ENCODE measurements around the gene DMRTA1.
"Not testable (repeated sequence)": the region's sequence is repeated elsewhere in the genome, so short reads cannot be mapped to it uniquely, and the experiment has no call there.

Gene DMRTA1

DNA sequence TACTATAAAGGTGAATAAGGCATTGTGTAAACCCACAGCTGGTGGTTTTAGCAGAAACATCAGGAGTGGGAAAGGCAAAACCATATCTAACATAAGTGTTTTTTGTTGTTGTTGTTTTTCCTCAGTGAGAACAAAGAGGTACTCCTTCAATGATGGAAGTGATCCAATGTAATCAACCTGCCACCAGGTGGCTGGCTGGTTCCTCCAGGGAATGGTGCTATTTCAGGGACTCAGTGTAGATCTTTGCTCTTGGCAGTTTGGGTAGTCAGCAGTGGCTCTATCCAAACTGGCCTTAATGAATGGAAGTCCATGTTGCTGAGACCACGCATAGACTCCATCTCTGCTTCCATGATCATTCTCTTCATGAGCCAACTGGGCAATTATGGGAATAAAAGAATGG is 10.8 kb downstream of the DMRTA1 start:
- DNase-seq (ENCODE audit: low spot score) = no peak

DNA sequence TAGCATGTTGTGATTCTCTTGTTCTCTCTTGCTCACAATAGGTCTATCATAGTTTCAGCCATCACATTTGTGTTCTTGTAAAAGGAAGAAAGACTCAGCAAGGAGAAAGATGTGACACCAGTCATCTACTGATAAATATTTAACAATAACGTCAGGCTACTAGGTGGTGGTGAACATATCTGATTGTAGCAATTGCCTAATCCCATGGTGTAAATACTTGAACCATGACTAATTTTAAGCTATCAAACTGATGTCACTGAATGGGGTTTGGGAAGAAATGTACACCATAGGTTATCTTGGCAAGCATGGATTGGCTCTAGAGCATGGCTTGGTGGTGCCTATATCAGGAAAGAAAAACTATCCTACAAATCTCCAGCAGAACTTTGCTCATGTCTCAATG is 16.6 kb downstream of the DMRTA1 start:
- no peak for DNase-seq (ENCODE audit: low spot score)

DNA sequence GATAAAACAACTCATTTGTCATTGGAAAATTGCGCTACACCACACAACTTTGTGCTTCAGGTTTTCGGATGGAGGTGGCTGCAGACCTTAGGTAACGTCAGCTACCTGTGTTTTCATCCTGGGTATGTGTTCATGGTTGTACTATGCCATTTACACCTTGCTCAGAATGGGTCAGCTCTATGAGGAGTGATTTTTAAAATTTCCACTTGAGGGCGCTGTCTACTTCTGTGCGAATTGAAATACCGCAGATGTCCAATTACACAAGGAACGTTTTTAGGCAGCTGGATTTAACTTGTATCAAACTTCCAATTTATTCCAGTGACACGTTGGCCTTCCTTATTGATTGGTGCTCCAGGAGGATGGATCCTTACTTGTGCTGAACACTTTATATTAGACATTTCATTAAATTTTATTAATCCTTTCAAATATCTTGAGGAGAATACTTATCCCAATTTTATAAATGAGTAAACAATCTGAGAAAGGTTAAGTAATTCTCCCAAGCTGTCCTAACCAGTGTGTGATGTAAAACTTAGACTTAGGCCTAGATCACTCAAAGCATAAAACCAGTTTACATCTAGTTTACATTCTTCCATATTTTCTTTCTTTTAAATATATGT is 23.4 kb downstream of the DMRTA1 start:
- DNase-seq (ENCODE audit: low spot score) = no peak

DNA sequence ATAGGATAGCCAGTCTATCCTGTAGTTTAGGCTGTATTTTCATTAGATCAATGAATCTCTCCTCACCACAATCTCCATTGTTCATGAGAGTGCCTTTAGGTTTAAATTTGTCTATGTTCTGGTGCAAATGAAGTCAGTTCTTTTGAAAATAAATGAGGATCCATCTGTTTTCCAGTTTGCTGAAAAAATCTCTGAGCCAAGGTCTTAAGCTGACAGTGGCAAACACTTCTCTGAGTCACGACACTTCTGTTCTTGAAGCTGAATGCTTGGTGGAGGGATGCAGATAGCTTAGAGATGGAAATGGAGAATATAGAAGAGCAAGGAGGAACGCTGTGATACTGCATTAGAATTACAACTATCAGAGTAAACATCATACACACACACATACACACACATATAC is 34.9 kb downstream of the DMRTA1 start:
- no peak for DNase-seq (ENCODE audit: low spot score)

DNA sequence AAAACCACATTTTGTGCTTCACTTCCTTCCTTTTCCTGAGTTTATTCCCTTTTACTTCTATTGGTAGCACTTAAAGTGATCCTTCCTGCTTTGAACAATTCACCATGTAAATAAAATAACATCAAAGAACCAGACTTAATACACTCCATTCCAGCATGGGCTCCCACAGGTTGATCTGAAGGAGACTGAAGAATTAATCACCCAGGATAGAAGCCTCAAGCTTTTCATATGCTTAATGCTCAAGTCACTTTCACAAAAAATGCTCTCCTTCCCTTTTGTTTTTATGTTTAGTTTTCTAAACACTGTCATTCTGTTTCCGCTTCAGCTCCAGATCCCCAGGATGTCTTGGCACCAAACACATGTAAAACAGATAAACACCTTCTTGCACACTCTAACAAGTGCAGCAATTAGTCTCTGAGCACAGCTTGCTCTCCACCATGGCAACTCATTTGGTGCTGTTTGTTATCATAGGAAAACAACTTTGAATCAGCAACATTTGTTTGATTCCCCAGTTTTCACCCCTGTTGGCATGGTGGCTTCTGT is 37.0 kb downstream of the DMRTA1 start:
- no peak for DNase-seq (ENCODE audit: low spot score)

DNA sequence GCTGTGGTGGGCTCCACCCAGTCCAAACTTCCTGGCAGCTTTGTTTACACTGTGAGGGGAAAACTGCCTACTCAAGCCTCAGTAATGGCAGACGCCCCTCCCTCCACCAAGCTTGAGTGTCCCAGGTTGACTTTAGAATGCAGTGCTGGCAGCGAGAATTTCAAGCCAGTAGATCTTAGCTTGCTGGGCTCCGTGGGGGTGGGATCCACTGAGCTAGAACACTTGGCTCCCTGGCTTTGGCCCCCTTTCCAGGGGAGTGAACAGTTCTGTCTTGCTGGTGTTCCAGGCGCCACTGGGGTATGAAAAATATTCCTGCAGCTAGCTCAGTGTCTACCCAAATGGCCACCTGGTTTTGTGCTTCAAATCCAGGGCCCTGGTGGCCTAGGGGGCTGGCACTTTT is 49.6 kb downstream of the DMRTA1 start:
- not testable (repeated sequence) for DNase-seq (ENCODE audit: low spot score)
